Left hindlimb (tissue), 1 donor: ENCODE data around the gene DNM2.
"Not testable (repeated sequence)": the region's sequence is repeated elsewhere in the genome, so short reads cannot be mapped to it uniquely, and the experiment has no call there.

Source experiments
- DNase-seq: peaks from one replicate; pipeline ENCODE4 v3.0.0-alpha.2; 2018

The DNM2 gene

GRCh38 chr19:10872546-10873107 lies 154.7 kb downstream of the DNM2 start:
- no peak for DNase-seq

GRCh38 chr19:10874024-10874423 lies 156.1 kb downstream of the DNM2 start:
- no peak for DNase-seq

GRCh38 chr19:10876459-10877240 lies 158.8 kb downstream of the DNM2 start:
- DNase-seq: no peak

GRCh38 chr19:10877608-10878007 lies 159.7 kb downstream of the DNM2 start:
- not testable (repeated sequence) for DNase-seq

- DNase-seq: no peak
Measured at GRCh38 chr19:10878253-10878652, 160.4 kb downstream of the DNM2 start.
